ENCODE measurements around the gene NOP10. TPM values are rescaled to one million over a fixed set of nuclear protein-coding genes. Genes with fewer than 3 reads are reported as not detected.

Gene NOP10
- total RNA-seq, 1 experiment from 2014 or later, result 253 TPM

GRCh38 chr15:34332553-34333120 lies 10.3 kb downstream of the NOP10 start:
- no peak for DNase-seq (ENCODE audit: low spot score)

GRCh38 chr15:34331809-34332208 lies 11.1 kb downstream of the NOP10 start:
- no peak for DNase-seq (ENCODE audit: low spot score)

DNA sequence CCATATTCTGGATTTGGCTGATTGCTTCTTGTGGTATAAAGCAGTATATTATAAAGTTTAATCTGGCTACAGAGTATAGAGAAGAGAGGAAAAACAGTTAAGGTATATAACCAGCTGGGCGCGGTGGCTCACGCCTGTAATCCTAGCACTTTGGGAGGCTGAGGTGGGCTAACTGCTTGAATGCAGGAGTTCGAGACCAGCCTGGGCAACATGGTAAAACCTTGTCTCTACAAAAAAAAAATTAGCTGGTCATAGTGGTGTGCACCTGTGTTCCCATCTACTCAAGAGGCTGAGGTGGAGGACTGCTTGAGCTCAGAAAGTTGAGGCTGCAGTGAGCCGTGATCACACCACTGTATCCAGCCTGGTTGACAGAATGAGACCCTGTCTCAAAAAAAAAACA lies 12.7 kb downstream of the NOP10 start:
- DNase-seq (ENCODE audit: low spot score), result no peak

DNA sequence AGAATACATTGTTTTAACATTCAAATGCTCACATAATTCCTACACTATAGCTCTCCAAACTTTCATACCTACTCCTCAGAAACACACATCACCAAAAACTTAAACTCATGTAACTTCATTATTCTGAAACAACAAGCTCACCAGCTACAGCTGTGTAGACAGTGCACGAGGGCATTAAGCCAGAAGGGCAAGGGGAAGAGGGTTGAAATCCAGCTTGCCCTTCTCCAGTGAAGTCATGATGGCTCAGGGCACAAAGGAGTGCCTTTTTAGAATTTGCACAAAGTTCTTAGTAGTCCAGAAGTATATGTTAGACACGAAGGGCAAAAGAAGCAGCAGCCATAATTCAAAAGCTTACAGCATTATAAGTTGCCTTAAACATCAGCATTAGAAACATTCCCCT lies 13.9 kb downstream of the NOP10 start:
- DNase-seq (ENCODE audit: low spot score), result no peak

GRCh38 chr15:34327906-34328305 lies 15.0 kb downstream of the NOP10 start:
- no peak for DNase-seq (ENCODE audit: low spot score)

GRCh38 chr15:34325368-34325767 lies 17.6 kb downstream of the NOP10 start:
- no peak for DNase-seq (ENCODE audit: low spot score)

- no peak for DNase-seq (ENCODE audit: low spot score)
These were observed 18.0 kb downstream of the NOP10 start for GRCh38 chr15:34324933-34325332.

- no peak for DNase-seq (ENCODE audit: low spot score)
These were observed 19.7 kb downstream of the NOP10 start for GRCh38 chr15:34323217-34323616.

- peak; percentile 83 for DNase-seq (ENCODE audit: low spot score)
These were observed 24.5 kb downstream of the NOP10 start for GRCh38 chr15:34318277-34319079.

DNA sequence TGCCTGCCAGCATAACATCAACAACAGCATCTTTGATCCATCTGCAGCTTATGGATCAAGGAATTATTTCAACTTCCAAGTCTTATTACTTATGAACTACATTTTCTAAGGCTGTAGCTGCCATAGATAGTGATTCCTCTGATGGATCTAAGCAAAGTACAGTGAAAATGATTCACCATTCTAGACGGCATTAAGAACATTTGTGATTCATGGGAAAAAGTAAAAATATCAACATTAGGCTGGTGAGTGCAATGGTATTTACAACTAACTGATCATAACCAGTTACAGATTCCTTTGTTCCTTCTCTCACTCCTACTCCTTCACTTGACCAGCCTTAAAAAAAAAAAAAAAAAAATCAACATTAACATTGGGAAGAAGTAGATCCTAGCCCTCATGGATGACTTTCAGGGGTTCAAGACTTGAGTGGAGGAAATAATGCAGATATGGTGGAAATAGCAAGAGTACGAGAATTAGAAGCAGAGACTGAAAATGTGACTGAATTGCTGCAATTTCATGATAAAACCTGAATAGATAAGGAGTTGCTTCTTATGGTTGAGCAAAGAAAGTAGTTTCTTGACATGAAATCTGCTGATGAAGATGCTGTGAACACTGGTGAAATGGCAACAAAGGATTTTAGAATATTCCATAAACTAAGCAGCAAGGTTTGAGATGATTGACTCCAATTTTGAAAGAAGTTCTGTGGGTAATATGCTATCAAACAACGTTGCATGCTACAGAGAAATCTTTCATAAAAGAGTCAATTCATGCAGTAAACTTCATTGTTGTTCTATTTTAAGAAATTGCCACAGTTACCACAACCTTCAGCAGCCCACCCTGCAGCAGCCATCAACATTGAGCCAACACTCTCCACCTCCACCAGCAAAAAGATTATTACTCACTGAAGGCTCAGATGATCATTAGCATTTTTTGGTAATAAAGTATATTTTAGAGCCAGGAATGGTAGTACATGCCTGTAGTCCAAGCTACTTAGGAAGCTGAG lies 28.1 kb downstream of the NOP10 start:
- DNase-seq (ENCODE audit: low spot score), result no peak

GRCh38 chr15:34311563-34311962 lies 31.4 kb downstream of the NOP10 start:
- no peak for DNase-seq (ENCODE audit: low spot score)

- DNase-seq (ENCODE audit: low spot score), result no peak
These were observed 38.3 kb downstream of the NOP10 start for GRCh38 chr15:34304613-34305012.

GRCh38 chr15:34301058-34301457 lies 41.9 kb downstream of the NOP10 start:
- no peak for DNase-seq (ENCODE audit: low spot score)

GRCh38 chr15:34297059-34297458 lies 45.9 kb downstream of the NOP10 start:
- DNase-seq (ENCODE audit: low spot score), result no peak

DNA sequence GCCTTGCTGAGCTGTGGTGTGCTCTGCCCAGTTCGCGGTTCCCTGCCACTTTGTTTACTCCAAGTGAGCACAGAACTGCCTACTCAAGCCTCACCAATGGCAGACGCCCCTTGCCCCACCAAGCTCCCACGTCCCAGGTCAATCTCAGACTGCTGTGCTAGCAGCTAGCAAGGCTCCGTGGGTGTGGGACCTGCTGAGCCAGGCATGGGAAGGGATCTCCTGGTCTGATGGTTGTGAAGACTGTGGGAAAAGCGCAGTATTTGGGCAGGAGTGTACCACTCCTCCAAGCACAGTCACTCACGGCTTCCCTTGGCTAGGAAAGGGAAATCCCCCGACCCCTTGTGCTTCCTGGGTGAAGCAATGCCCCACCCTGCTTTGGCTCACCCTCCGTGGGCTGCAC lies 50.3 kb downstream of the NOP10 start:
- no peak for DNase-seq (ENCODE audit: low spot score)

Small RNA genes lying within 50 kb of the gene (small RNA-seq; reads per million reads assigned to genes)
- gene MIR1233-1, result not detected
- gene RF00019, result not detected

Other genes starting within 250 kb of the NOP10 start
- 28.1 and 32.0 TPM in 2 replicates for gene EMC7, start 241.3 kb downstream of the NOP10 start, total RNA-seq (2014; rRNA removed; shearing (Covaris generic))
- 1.5 and 1.7 TPM in 2 replicates for gene PGBD4, start 241.1 kb downstream of the NOP10 start, total RNA-seq (2014; rRNA removed; shearing (Covaris generic))
- gene KATNBL1, start 133.0 kb downstream of the NOP10 start, total RNA-seq (2014; rRNA removed; shearing (Covaris generic)), result 8.1 and 13.4 TPM in 2 replicates
- gene EMC4, start 118.1 kb downstream of the NOP10 start, total RNA-seq (2014; rRNA removed; shearing (Covaris generic)), result 305 and 312 TPM in 2 replicates
- 5.4 and 5.5 TPM in 2 replicates for gene SLC12A6, start 5.4 kb downstream of the NOP10 start, total RNA-seq (2014; rRNA removed; shearing (Covaris generic))
- not detected in 2 replicates for gene NUTM1, start 179 bp upstream of the NOP10 start, total RNA-seq (2014; rRNA removed; shearing (Covaris generic))
- 47.7 and 72.8 TPM in 2 replicates for gene LPCAT4, start 24.1 kb upstream of the NOP10 start, total RNA-seq (2014; rRNA removed; shearing (Covaris generic))
- 16.4 and 22.0 TPM in 2 replicates for gene GOLGA8A, start 94.7 kb upstream of the NOP10 start, total RNA-seq (2014; rRNA removed; shearing (Covaris generic))
- gene GOLGA8B, start 240.5 kb upstream of the NOP10 start, total RNA-seq (2014; rRNA removed; shearing (Covaris generic)), result 9.8 and 18.1 TPM in 2 replicates